Left lung (tissue), 10 donors: ENCODE measurements around the gene DIAPH2. TPM values are rescaled to one million over a fixed set of nuclear protein-coding genes. Genes with fewer than 3 reads are reported as not detected.

Experiments used
- ATAC-seq: fragments of 200-7000 bp; cut with Tn5 transposase; one replicate; pipeline ENCODE4 v1.9.1; 2020; ENCODE audit warnings: moderate library complexity
- DNase-seq, 4 donors: peaks; one replicate each; pipeline ENCODE4 v3.0.0-alpha.2; 2013 to 2020
- H3K27ac ChIP-seq, 2 donors: fragments of 200-600 bp; sonication (generic) in 1 of 2; one replicate each; pipeline versions ENCODE4 v1.5.0 to v1.8.0; 2020 to 2021
- H3K27me3 ChIP-seq, 2 donors: fragments of 200-600 bp; sonication (generic) in 1 of 2; one replicate each; pipeline versions ENCODE4 v1.5.0 to v1.8.0; 2020 to 2021
- H3K36me3 ChIP-seq, 2 donors: fragments of 200-600 bp; sonication (generic) in 1 of 2; one replicate each; pipeline versions ENCODE4 v1.5.0 to v1.8.0; 2020 to 2021
- H3K4me1 ChIP-seq, 2 donors: fragments of 200-600 bp; one replicate each; pipeline ENCODE4 v1.8.0; 2021
- H3K4me3 ChIP-seq, 2 donors: fragments of 200-600 bp; sonication (generic) in 1 of 2; one replicate each; pipeline versions ENCODE4 v1.5.0 to v1.8.0; 2020 to 2021; ENCODE audit warnings: mild to moderate bottlenecking in 1 of 2
- H3K9me3 ChIP-seq, 2 donors: fragments of 200-600 bp; sonication (generic) in 1 of 2; one replicate each; pipeline versions ENCODE4 v1.5.0 to v1.8.0; 2020 to 2021
- intact Hi-C, 2 donors: fragments of 100-400 bp; cut with DNase I; formaldehyde crosslinking; loops; one replicate each; pipeline versions ENCODE4 v1.11.2 to v1.14.2; 2022
- polyA plus RNA-seq, 6 donors: library from polyadenylated mRNA; unstranded; fragments of 120-200 nt; gene quantifications; one replicate each; pipeline ENCODE4 v1.2.1, GENCODE V29; 2013; ENCODE audit not compliant: insufficient read length in 6 of 6
- total RNA-seq, 2 donors: library from RNA; stranded (reverse); fragmentation: NEBNext Ultra II Directional; extraction: Animal tissue kit (Norgen Biotek cat#: 25700); gene quantifications; one replicate each; pipeline ENCODE4 v1.2.1, GENCODE V29; 2021
- TF ChIP-seq, protein P1 (sequence below), 2 donors: fragments of 200-600 bp; sonication (generic) in 1 of 2; IDR thresholded peaks; one replicate each; pipeline versions ENCODE4 v1.5.0 to v1.8.0; 2021; ENCODE audit warnings: antibody characterized with exemption in 2 of 2
- donor health status: DM: no; HTN: yes; CAD: no.
- donor health status: DM: no; HTN: no; CAD: no.

Gene DIAPH2
- total and polyA plus RNA-seq, 8 donors = 14.6 to 34.1 (median 16.4) TPM

DNA sequence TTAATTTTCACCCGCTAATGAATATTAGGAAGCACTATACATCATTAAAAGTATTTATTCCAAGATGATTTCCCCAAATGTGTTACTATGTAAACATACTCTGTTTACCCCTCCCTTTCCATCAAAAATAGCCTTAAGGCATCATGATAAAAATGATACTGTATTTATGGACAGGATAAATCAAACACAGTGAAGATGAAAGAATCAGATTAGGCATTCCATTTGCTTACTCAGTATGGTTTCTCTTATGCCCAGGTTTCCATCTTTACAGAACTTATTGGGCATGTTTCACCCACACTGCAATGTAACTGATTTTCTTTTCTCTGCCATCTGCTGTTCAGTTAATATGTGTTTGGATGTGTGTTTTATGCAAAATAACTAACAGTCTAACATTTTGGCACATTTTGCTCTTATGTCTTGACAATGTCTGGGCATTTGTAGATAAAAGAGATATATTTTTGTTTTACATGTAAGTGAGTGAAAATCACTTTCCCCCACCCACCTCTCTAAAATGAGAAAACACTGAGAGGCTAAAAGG lies 644.3 kb downstream of the DIAPH2 start:
- ATAC-seq = no peak
- intact Hi-C loops = no loop called here
- TF ChIP-seq, protein P1, sequence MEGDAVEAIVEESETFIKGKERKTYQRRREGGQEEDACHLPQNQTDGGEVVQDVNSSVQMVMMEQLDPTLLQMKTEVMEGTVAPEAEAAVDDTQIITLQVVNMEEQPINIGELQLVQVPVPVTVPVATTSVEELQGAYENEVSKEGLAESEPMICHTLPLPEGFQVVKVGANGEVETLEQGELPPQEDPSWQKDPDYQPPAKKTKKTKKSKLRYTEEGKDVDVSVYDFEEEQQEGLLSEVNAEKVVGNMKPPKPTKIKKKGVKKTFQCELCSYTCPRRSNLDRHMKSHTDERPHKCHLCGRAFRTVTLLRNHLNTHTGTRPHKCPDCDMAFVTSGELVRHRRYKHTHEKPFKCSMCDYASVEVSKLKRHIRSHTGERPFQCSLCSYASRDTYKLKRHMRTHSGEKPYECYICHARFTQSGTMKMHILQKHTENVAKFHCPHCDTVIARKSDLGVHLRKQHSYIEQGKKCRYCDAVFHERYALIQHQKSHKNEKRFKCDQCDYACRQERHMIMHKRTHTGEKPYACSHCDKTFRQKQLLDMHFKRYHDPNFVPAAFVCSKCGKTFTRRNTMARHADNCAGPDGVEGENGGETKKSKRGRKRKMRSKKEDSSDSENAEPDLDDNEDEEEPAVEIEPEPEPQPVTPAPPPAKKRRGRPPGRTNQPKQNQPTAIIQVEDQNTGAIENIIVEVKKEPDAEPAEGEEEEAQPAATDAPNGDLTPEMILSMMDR (IDR thresholded peaks at IDR 0.05) = no peak

DNA sequence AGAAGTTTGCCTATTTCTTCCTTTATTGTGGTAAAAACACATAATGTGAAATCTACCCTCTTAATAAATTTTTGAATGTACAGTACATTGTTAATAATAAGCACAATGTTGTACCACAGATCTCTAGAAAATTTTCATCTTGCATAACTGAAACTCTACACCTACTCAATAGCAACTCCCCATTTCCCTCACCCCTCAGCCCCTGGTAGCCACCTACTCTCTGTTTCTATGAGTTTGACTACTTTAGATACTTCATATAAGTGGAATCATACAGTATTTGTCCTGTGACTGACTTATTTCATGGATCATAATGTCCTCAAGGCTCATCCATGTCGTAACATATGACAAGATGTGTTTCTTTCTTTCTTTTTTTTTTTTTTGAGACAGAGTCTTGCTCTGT lies 645.5 kb downstream of the DIAPH2 start:
- intact Hi-C loops = no loop called here
- DNase-seq (no peak), ATAC-seq (no peak)
- TF ChIP-seq, protein P1 (IDR thresholded peaks at IDR 0.05) = no peak
- H3K4me3 ChIP-seq = no peak overlapping the region
- no peaks in the 10 kb centered on the region for H3K4me1 ChIP-seq
- H3K27me3 ChIP-seq = no peaks in the 10 kb centered on the region
- H3K9me3 ChIP-seq = no peaks in the 10 kb centered on the region
- H3K36me3 ChIP-seq = no peaks in the 10 kb centered on the region
- no peak overlapping the region for H3K27ac ChIP-seq

More for the DNA sequence above, 644.3 kb downstream of the DIAPH2 start:
- Histone ChIP-seq H3K27ac (no peak overlapping the region), H3K9me3 (no peaks in the 10 kb centered on the region), H3K4me3 (no peak overlapping the region), H3K36me3 (no peaks in the 10 kb centered on the region), H3K4me1 (no peaks in the 10 kb centered on the region), H3K27me3 (no peaks in the 10 kb centered on the region)
- no peak for DNase-seq

DNA sequence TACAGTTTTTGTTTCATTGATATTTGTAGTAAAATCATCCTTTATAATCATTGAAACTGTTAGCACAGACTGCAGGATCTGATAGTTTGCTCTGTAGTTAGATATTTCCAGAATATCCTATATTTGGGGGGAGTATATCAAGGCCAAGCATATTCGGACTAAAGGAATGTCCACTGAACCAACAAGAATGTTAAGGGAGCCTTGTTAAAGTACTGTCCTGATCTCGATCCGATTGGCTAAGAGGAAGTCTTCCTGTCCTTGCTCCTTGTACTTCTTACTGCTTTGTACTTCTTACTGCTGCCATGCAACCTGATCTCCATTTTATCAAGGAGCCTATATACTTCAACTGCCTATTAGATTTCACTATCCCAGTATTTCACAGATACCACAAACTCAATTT lies 648.3 kb downstream of the DIAPH2 start:
- DNase-seq (no peak), ATAC-seq (no peak)
- H3K36me3 ChIP-seq = no peaks in the 10 kb centered on the region
- TF ChIP-seq, protein P1 (IDR thresholded peaks at IDR 0.05) = no peak
- no peaks in the 10 kb centered on the region for H3K27me3 ChIP-seq
- H3K27ac ChIP-seq = no peak overlapping the region
- H3K4me3 ChIP-seq = no peak overlapping the region
- H3K4me1 ChIP-seq = no peaks in the 10 kb centered on the region
- no peaks in the 10 kb centered on the region for H3K9me3 ChIP-seq
- intact Hi-C loops = no loop called here

DNA sequence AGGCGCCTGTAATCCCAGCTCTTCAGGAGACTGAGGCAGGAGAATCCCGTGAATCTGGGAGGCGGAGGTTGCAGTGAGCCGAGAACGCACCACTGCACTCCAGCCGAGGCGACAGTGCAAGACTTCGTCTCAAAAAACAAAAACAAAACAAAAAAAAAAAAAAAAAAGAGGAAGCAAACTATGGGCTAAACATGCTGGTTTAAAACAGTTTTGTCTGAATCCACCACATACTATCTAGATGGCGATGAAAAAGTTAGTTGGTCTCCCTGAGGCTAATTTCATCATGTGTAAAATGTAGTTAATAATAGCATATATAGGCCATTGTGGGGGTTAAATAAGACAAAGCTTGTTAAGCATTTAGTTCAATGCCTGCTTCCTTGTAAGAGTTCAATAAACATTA lies 650.2 kb downstream of the DIAPH2 start:
- Histone ChIP-seq H3K27me3 (no peaks in the 10 kb centered on the region), H3K4me3 (no peak overlapping the region), H3K27ac (no peak overlapping the region), H3K36me3 (no peaks in the 10 kb centered on the region), H3K4me1 (no peaks in the 10 kb centered on the region), H3K9me3 (no peaks in the 10 kb centered on the region)
- intact Hi-C loops = no loop called here
- no peak for ATAC-seq
- TF ChIP-seq, protein P1 (IDR thresholded peaks at IDR 0.05) = no peak
- no peak for DNase-seq

DNA sequence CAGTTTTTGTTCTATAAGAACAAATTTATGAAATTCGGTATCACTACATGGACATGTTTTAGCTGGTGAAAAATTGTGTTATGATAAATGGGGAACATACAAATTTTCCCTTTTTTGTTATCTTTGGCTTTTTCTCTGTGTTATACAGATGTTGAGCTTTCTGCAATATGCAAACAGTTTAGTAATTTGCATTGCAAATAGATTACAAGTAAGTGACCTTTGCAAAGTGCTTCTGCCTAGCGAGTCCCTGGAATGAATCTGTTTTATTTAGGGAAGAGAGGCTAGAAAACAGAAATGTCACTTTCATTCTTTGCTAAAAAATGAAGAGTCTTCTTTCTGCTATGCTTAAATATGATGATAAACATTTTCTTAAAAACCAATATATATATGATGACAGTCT lies 660.1 kb downstream of the DIAPH2 start:
- no peak for ATAC-seq
- Histone ChIP-seq H3K4me1 (no peaks in the 10 kb centered on the region), H3K27me3 (no peaks in the 10 kb centered on the region), H3K36me3 (no peaks in the 10 kb centered on the region), H3K4me3 (no peak overlapping the region), H3K9me3 (no peaks in the 10 kb centered on the region), H3K27ac (no peak overlapping the region)
- no peak for DNase-seq
- intact Hi-C loops = no loop called here
- TF ChIP-seq, protein P1 (IDR thresholded peaks at IDR 0.05) = no peak
